ENCODE data around the gene SMPDL3A.
A peak's percentile ranks its signal among the peaks of the same experiment; 100 is the strongest.

DNA sequence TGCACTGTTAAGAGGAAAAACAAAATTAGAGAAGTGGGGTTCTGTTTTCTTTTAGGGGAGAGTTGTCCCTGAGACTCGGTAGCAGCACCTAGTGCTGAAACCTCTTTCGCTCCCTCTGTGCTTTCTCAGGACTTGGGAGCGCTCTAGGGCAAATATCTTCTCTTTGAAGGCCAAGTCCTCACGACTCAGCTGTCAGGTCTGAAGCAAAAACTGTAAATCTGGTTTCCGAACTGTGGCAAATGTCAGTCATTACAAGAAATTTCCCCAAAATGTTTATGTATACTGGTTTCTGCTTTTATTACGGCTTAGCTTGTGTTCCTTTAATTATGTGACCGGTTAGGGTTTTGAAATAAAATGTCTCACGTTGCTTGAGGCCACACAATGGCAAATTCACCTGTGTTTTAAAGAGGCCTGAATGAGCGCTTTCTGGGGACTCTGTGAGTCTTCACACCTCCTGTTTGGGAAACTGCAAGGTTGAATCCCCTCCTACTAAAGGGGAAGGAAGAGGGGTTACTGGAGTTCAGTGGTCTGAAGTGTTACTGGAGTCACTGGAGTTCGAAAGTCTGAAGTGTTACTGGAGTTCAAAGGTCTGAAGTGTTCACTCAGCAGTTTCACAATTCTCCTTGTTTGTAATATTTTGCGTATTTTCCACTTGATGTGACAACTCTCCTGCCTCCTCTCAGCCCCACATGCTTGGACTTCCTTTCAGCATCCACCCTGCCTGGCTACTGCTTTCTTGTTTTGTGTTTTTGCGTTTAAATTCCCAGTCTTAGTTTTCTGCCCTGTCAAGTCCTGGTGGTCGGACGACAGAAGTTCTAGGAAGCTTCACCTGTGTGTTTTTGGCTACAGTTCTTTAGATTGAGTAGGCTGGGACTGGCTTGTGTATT is 1.6 kb downstream of the SMPDL3A start:
- TF ChIP-seq, protein P1, sequence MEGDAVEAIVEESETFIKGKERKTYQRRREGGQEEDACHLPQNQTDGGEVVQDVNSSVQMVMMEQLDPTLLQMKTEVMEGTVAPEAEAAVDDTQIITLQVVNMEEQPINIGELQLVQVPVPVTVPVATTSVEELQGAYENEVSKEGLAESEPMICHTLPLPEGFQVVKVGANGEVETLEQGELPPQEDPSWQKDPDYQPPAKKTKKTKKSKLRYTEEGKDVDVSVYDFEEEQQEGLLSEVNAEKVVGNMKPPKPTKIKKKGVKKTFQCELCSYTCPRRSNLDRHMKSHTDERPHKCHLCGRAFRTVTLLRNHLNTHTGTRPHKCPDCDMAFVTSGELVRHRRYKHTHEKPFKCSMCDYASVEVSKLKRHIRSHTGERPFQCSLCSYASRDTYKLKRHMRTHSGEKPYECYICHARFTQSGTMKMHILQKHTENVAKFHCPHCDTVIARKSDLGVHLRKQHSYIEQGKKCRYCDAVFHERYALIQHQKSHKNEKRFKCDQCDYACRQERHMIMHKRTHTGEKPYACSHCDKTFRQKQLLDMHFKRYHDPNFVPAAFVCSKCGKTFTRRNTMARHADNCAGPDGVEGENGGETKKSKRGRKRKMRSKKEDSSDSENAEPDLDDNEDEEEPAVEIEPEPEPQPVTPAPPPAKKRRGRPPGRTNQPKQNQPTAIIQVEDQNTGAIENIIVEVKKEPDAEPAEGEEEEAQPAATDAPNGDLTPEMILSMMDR (IDR thresholded peaks at IDR 0.05), result peak in 1 of 3 donors; percentile 9
- TF ChIP-seq POLR2A (IDR thresholded peaks at IDR 0.05) (no peak), POLR2AphosphoS5 (IDR thresholded peaks at IDR 0.05) (no peak)

All from breast epithelium (tissue), 3 donors.